Measurements from ENCODE around the gene MCM3AP.

- TF ChIP-seq CTCF (IDR thresholded peaks at IDR 0.05; ENCODE audit: low read length) (no peak), EZH2 (IDR thresholded peaks at IDR 0.05; ENCODE audit: borderline replicate concordance, low read length) (no peak)
These were observed 27.5 kb upstream of the MCM3AP start for GRCh38 chr21:46312949-46313348.

Data from OCI-LY1 (cell line).